Neuron (in vitro differentiated cells): ENCODE data around the gene SSR4.

Experiments used
- H2AFZ ChIP-seq: one replicate; pipeline ENCODE4 v1.6.1; 2013; ENCODE audit warnings: low read depth, mild to moderate bottlenecking, inconsistent platforms, low read length, moderate library complexity
- H3K27me3 ChIP-seq: one replicate; pipeline ENCODE4 v1.6.1; 2013; ENCODE audit warnings: low read length; ENCODE audit not compliant: insufficient read depth
- H3K36me3 ChIP-seq: one replicate; pipeline ENCODE4 v1.6.1; 2013; ENCODE audit warnings: low read length; ENCODE audit not compliant: insufficient read depth
- H3K4me1 ChIP-seq: one replicate; pipeline ENCODE4 v1.6.1; 2013; ENCODE audit warnings: low read length; ENCODE audit not compliant: insufficient read depth
- H3K4me3 ChIP-seq: 2 replicates; pipeline ENCODE4 v1.5.1; 2013; ENCODE audit warnings: mild to moderate bottlenecking, low read length, moderate library complexity
- H3K9me3 ChIP-seq: one replicate; pipeline ENCODE4 v1.6.1; 2013; ENCODE audit warnings: low read length

Gene SSR4

GRCh38 chrX:153827903-153828302, 33.4 kb downstream of the SSR4 start:
- H3K27me3 ChIP-seq = peaks cover 12% of the 10 kb centered on the region
- no peak overlapping the region for H2AFZ ChIP-seq
- peaks cover 9% of the 10 kb centered on the region for H3K4me1 ChIP-seq
- no peak overlapping the region for H3K4me3 ChIP-seq
- H3K36me3 ChIP-seq = no peaks in the 10 kb centered on the region
- no peaks in the 10 kb centered on the region for H3K9me3 ChIP-seq

DNA sequence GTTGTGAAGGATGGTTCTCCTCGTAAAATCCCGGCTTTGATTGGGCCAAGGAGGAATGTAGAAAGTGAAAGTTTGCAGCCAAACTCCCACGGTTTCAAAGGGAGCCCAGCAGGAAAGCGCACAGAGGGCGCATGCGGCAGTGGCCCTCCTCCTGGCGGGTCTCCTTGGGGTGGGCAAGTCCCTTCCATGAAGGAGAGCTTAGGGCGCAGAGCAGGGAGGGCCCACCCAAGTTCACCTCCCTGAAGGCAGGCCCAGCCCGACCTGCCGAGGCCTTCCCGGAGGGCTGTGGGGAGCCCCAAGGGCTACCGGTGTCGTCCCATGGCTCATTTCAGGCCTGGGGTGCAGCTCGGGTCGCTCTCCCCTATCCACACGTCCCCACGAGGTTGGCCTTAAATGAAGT, 33.8 kb downstream of the SSR4 start:
- Histone ChIP-seq H3K4me3 (peak overlapping the region; percentile 54), H3K9me3 (no peaks in the 10 kb centered on the region)

GRCh38 chrX:153828723-153829548, 34.5 kb downstream of the SSR4 start:
- Histone ChIP-seq H3K4me1 (peaks cover 9% of the 10 kb centered on the region), H3K27me3 (peaks cover 12% of the 10 kb centered on the region), H3K4me3 (peak overlapping the region; percentile 54)

More for the DNA sequence above, 33.8 kb downstream of the SSR4 start:
- peaks cover 12% of the 10 kb centered on the region for H3K27me3 ChIP-seq
- H2AFZ ChIP-seq = no peak overlapping the region
- H3K4me1 ChIP-seq = peaks cover 9% of the 10 kb centered on the region
- no peaks in the 10 kb centered on the region for H3K36me3 ChIP-seq

GRCh38 chrX:153829549-153829798, 35.0 kb downstream of the SSR4 start:
- H3K9me3 ChIP-seq = no peaks in the 10 kb centered on the region
- H3K4me1 ChIP-seq = peaks cover 9% of the 10 kb centered on the region
- no peaks in the 10 kb centered on the region for H3K36me3 ChIP-seq
- H3K27me3 ChIP-seq = peaks cover 12% of the 10 kb centered on the region
- H3K4me3 ChIP-seq = peak overlapping the region; percentile 54
- no peak overlapping the region for H2AFZ ChIP-seq

More at GRCh38 chrX:153828723-153829548, 34.5 kb downstream of the SSR4 start:
- Histone ChIP-seq H3K9me3 (no peaks in the 10 kb centered on the region), H3K36me3 (no peaks in the 10 kb centered on the region), H2AFZ (no peak overlapping the region)

DNA sequence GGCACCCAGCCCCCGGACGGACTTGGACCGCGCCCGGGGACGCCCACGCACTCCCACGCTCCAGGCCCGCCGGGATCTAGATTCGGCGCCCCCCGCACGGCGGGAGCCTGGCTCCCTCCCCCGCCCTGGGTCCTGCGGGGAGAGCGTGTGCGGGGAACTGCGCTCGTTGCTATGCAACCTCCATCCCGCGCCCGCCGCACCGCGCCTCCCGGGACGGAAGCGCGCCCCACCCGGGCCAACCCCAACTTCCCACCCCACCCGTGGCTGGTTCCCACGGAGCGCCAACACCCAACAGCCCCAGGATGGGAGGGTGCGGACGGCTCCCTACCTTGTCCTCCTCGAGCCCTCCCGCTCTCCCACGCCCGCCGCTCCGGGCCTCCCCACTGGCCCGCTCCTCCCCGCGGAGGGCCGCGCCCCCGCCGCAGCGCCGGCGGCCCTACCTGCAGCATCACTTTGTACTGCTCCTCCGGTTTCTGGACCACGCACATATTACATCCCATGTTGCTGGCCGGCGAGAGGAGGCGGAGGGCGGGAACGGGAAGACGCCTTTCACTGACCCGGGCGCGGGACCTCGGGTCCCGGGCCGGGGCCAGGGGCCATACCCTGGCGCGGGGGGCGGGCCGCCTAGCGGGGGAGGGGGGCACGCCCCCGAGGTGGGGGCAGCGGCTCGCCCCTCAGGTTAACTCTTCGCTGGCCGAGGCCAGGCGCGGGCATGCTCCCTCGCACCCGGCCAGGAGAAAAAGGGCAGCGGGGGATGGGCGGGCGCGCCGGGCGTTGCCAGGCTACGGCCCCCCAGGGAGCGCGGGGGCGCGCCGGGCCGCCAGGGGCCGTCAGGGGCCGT, 35.6 kb downstream of the SSR4 start, which contains the start of gene PDZD4:
PDZD4 (minus strand) TSS at position 746 of the 841 bp plus-strand sequence; CDS start at position 500, 246 bp downstream.
- Histone ChIP-seq H3K27me3 (peaks cover 11% of the 10 kb centered on the region), H2AFZ (no peak within 1 kb of the TSS), H3K4me3 (peak within 1 kb of the TSS; percentile 54), H3K36me3 (no peaks in the 10 kb centered on the region), H3K4me1 (peaks cover 9% of the 10 kb centered on the region), H3K9me3 (no peaks in the 10 kb centered on the region)

DNA sequence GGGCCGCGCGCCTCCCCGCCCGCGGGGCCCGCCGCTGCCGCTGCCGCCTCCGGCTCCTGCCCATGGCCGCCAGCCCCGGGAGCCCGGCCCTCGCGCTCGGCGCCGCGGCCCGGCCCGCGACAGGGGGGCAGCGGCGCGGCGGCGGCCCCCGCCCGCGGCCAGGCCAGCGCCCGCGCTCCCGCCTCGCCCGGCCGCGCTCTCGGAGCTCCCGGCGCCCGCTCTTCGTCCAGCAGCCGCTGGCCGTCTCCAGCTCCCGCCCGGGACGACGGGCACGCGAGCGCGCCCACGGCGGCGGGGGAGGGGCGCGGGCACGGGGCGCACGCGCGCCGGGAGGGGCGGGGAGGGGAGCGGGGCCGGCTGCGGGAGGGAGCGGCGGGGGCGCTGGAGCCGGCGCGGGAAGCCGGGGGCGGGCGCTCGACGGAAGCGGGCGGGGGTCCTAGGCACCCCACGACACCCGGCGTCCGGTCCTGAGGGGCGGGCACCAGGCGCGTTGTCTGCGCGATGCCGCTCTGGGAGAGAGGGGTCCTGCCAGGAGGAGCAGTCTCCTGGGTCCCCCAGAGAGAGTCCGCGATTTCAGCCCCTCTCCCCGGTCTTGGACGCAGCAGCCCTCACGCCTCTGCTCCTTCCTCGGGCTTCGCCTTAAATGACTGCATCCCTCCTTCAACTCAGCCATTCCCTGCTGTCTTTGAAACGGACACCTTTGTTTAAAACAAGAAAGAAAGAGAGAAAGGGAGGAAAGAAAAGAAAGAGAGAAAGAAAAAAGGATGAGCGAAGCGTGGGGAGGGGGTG, 36.4 kb downstream of the SSR4 start:
- no peak overlapping the region for H2AFZ ChIP-seq
- H3K9me3 ChIP-seq = no peaks in the 10 kb centered on the region
- peaks cover 6% of the 10 kb centered on the region for H3K27me3 ChIP-seq
- peak overlapping the region; percentile 54 for H3K4me3 ChIP-seq
- peaks cover 9% of the 10 kb centered on the region for H3K4me1 ChIP-seq
- H3K36me3 ChIP-seq = no peaks in the 10 kb centered on the region

- no peaks in the 10 kb centered on the region for H3K36me3 ChIP-seq
- peaks cover 6% of the 10 kb centered on the region for H3K27me3 ChIP-seq
- peaks cover 9% of the 10 kb centered on the region for H3K4me1 ChIP-seq
- no peak overlapping the region for H2AFZ ChIP-seq
- H3K9me3 ChIP-seq = no peaks in the 10 kb centered on the region
- H3K4me3 ChIP-seq = peak overlapping the region; percentile 49
Observed at GRCh38 chrX:153831429-153832150, 37.1 kb downstream of the SSR4 start.

DNA sequence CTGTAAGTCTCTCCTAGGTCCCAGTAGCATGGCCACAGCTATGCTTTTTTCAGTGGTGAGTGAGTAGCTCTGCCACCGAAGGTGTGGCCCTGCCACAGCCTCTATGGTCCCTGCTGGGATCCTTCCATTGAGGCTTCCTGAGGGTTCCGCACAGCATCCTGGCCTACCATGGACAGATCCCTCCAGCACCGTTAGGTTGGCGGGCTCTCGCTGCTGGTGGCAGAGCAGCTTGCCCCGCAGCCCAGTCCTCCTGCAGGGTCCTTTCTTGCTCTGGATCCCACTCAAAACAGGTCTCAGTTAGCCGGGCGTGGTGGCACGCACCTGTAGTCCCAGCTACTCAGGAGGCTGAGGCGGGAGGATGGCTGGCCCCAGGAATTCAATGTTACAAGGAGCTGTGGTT, 38.3 kb downstream of the SSR4 start:
- Histone ChIP-seq H3K4me3 (no peak overlapping the region), H3K36me3 (no peaks in the 10 kb centered on the region), H2AFZ (no peak overlapping the region), H3K4me1 (peaks cover 9% of the 10 kb centered on the region), H3K27me3 (peaks cover 4% of the 10 kb centered on the region), H3K9me3 (no peaks in the 10 kb centered on the region)

GRCh38 chrX:153836921-153837320, 42.5 kb downstream of the SSR4 start:
- H2AFZ ChIP-seq = no peak overlapping the region
- no peak overlapping the region for H3K4me3 ChIP-seq
- H3K9me3 ChIP-seq = no peaks in the 10 kb centered on the region
- H3K27me3 ChIP-seq = peaks cover 2% of the 10 kb centered on the region
- H3K36me3 ChIP-seq = no peaks in the 10 kb centered on the region
- no peaks in the 10 kb centered on the region for H3K4me1 ChIP-seq

GRCh38 chrX:153844509-153845082, 50.1 kb downstream of the SSR4 start:
- Histone ChIP-seq H2AFZ (no peak overlapping the region), H3K36me3 (no peaks in the 10 kb centered on the region), H3K9me3 (no peaks in the 10 kb centered on the region), H3K27me3 (peaks cover 6% of the 10 kb centered on the region), H3K4me3 (no peak overlapping the region), H3K4me1 (peaks cover 25% of the 10 kb centered on the region)

DNA sequence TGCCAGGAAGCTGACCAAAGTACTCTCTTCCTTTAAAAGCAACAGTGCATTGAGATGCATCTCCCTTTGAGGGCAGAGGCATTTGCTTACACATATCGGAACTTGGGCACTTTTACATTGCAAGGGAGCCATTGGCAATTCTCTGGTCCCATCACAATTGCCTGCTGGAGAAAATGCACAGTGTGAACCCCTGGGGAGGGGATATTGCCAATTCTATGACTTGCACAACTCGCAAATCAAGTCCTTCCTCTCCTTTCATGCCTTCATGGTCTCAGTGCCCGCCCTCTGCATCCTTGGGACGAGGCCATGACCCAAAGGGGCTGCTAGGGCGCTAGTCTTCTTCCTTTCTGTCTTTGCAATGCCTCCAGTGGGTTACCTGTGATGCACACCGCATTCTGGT, 50.7 kb downstream of the SSR4 start:
- Histone ChIP-seq H3K4me1 (peaks cover 25% of the 10 kb centered on the region), H2AFZ (no peak overlapping the region), H3K27me3 (peaks cover 6% of the 10 kb centered on the region), H3K36me3 (no peaks in the 10 kb centered on the region), H3K4me3 (no peak overlapping the region), H3K9me3 (no peaks in the 10 kb centered on the region)

- H3K36me3 ChIP-seq = no peaks in the 10 kb centered on the region
- H2AFZ ChIP-seq = no peak overlapping the region
- peaks cover 25% of the 10 kb centered on the region for H3K4me1 ChIP-seq
- H3K4me3 ChIP-seq = no peak overlapping the region
- peaks cover 6% of the 10 kb centered on the region for H3K27me3 ChIP-seq
- no peaks in the 10 kb centered on the region for H3K9me3 ChIP-seq
Observed at GRCh38 chrX:153845842-153846241, 51.4 kb downstream of the SSR4 start.
